SW480 (cell line): Measurements from ENCODE around the gene NLK.
"Not testable (repeated sequence)": the region's sequence is repeated elsewhere in the genome, so short reads cannot be mapped to it uniquely, and the experiment has no call there.

Experiments
- DNase-seq: peaks from one replicate; pipeline ENCODE4 v3.0.0-alpha.2; 2016; ENCODE audit warnings: low spot score

Gene NLK

DNA sequence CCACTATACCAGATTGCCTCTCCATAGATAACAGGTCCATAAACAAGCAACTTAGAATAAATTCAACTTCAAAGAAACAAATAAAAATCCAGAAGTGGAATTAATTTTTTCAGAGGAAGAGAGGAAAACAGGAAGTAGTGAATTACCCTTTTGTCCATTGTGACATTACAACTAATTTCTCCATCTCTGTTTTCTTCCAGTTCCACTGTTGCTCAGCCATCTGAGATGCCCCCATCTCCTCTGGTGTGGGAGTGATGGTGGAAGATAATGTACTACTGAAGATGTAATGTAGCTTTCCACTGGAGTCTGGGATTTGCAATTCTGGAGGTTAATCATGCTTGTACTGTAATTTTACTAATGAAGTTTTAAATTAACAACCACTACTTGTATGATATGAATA is 151.9 kb downstream of the NLK start:
- DNase-seq, result no peak

GRCh38 chr17:28196636-28197035 is 154.2 kb downstream of the NLK start:
- no peak for DNase-seq

- no peak for DNase-seq
Observed at GRCh38 chr17:28199115-28199514, 156.6 kb downstream of the NLK start.

- no peak for DNase-seq
Observed at GRCh38 chr17:28199728-28200127, 157.3 kb downstream of the NLK start.

DNA sequence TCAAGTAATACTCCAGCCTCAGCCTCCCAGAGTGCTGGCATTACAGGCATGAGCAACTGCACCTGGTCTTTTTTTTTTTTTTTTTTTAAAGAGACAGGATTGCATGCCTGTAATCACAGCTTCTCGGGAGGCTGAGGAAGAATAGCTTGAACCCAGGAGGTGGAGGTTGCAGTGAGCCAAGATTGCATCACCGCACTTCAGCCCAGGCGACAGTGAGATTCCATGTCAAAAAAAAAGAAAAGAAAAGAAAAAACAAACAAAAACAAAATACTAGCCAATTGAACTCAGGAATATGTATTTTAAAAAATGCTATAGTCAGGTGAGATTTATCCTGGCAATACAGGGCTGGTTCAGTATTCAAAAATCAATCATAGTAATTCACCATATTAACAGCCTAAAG is 158.8 kb downstream of the NLK start:
- no peak for DNase-seq

DNA sequence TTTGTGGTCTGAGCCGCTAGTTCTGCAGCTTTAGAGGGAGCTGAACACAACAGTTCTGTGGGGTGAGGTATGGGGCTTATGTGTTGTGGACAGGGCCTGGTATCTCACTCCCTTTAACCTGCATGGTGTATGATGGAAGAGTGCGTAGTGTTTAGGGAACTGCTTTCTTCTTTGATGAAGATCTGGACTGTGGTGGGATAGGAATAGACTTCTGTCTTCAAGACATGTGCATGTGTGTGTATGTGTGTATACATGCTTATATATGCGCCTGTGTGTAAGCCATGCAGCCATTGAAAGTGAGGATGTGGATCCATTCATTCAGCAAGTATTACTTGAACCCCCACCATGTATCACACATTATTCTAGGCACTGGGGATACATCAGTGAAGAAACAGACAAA is 161.8 kb downstream of the NLK start:
- DNase-seq, result no peak

DNA sequence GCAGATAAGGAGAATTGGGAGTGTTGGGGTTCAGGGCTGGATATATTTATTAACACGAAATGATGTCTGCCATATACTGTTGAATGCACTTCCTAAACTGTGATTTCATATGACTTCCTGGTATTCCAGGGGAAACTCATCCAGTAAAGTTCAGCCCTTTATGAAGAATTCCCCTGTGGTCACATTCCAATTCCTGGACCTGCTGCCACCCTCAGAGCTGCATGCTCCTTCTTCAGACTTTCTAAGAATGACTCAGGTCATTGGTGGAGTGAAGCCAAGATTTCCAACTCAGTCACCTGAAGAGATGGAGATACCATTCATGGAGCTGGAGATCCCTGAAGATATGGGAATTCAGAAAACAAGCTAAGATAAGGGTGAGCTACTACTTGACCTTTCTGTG is 162.3 kb downstream of the NLK start:
- DNase-seq, result peak; percentile 36

DNA sequence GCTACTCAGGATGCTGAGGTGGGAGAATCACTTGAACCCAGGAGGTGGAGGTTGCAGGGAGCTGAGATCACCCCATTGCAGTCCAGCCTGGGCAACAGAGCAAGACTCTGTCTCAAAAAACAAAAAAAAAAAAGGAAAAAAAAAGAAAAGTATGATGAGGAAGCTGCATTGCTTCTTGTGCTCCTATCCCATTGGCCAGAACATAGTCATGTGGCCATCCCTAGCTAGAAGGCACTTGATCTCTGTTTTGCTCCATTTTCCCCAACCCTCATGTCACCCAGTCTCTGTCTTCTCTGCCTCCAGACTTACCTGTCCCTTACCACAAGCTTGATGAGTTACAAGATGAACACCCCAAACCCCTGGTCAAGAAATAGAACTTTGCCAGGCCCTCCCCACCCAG is 163.8 kb downstream of the NLK start:
- no peak for DNase-seq

DNA sequence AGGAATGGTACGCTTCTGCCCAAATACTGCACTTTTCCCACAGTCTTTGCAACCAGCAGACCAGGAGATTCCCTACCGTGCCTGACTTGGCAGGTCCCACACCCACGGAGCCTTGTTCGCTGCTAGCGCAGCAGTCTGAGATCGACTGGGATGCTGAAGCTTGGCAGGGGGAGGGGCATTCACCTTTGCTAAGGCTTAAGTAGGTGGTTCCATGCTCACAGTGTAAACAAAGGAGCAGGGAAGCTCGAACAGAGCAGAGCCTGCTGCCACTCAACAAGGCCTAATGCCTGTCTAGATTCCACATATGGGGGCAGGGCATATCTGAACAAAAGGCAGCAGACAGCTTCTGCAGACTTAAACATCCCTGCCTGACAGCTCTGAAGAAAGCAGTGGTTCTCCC is 169.3 kb downstream of the NLK start:
- no peak for DNase-seq

DNA sequence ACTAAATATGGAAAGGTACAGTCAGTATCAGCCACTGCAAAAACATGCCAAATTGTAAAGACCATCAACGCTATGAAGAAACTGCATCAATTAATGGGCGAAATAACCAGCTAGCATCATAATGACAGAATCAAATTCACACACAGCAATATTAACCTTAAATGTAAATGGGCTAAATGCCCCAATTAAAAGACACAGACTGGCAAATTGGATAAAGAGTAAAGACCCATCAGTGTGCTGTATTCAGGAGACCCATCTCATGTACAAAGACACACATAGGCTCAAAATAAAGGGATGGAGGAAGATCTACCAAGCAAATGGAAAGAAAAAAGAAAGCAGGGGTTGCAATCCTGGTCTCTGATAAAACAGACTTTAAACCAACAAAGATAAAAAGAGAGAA is 171.1 kb downstream of the NLK start:
- DNase-seq, result not testable (repeated sequence)

GRCh38 chr17:28216052-28216451 is 173.6 kb downstream of the NLK start:
- no peak for DNase-seq

DNA sequence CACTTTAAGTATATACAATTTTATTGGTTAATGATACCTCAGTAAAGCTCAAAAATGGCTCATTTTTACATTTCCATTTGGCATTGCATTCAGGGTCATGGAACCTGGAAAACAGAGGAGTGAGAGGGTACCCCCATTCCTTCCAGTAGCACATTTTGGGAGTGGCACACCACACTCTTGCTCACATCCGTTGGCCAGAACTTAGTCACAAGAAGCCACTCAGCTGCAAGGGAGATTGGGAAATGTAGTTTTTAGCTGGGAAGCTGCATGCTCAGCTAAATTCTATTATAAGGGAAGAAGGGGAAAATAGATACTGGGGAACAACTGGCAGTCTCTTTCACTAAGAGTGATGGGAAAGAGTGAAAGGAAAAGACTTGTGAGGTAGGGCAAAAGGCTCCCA is 174.1 kb downstream of the NLK start:
- peak; percentile 55 for DNase-seq

GRCh38 chr17:28219771-28220170 is 177.3 kb downstream of the NLK start:
- no peak for DNase-seq

DNA sequence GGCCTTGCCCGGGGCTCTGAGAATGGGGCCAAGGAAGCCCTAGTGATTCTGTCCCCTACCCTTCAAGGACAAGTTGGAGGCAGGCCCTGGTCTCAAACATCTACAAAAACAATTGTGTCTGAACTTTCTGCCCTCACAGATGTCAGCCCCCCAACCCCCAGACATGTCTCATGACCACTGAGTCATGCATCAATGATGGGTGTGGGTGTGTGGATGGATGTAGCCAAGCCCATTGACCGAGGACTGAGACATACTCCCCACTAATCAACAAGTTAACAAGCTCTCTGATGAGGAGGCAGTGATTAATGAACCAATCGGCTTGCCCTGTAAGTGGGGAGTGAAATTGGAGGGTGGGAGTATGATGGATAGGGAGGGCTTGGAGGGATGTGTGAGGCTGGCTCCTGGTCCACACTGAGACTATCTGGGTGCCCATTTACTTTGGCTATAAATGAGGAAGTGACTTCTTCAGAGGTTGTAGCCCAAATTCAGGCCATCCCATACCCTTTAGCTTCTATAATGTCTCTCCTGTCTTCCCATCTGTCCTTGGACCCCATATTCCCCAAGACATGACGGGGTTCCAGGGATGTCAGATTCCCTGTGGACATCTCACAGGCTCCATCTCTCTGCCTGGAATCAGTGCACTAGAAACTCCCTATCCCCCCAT is 179.4 kb downstream of the NLK start:
- DNase-seq, result no peak

DNA sequence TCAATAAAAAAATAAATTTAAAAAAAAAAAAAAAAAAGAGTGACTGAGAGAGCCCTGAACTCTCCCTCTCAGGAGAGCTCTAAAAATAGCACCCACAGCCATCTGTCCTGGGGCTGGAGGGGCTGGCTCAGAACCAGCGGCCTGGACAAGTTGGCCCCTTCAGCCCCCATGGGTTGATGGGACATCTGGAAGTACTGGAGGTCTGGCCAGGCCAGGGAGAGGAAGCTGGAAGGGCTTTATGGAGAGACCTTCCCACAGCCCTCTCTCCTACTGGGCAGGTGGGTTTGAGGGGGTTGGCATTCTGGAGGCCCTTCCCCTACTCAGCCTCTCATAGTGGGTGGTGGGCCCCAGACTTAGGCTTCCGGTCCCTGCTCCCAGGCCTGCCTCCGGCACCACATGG is 182.8 kb downstream of the NLK start:
- no peak for DNase-seq

- no peak for DNase-seq
Observed at GRCh38 chr17:28225867-28226266, 183.4 kb downstream of the NLK start.

DNA sequence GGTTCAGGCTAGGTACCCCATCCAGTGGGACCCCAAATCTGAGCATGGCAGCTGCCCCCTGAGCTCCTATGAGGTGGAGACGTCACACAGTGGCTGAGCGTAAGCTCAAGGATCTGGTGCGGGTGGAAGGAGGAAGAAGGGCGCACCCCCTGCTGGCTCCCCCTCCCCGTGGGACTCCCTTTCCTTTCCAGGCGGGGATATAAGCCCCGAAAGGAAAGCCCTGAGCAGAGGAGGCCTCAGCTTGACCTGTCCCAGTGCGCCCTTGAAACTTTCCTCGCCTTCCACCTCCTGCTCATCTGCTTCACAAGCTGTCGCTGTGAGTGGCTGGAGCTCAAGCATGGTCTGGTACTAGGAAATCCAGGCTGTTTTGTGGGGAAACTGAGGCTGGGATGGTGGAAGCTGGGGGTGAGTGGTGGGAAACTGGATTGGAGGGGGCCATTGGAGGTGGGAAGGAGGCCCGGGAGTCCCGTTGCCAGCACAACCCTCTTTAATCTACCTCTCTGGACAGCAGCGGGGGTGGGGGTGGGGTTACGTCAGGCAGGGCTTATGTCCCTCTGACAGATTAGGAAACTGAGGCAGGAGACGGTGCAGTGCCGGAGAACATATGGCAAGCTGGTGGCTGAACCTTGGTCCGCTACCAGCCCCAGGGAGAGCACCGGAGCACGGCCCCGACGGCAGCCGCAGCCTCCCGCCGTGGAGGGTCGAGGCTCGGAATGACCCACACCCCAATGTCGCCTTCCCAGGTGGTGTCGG is 184.3 kb downstream of the NLK start:
- no peak for DNase-seq

DNA sequence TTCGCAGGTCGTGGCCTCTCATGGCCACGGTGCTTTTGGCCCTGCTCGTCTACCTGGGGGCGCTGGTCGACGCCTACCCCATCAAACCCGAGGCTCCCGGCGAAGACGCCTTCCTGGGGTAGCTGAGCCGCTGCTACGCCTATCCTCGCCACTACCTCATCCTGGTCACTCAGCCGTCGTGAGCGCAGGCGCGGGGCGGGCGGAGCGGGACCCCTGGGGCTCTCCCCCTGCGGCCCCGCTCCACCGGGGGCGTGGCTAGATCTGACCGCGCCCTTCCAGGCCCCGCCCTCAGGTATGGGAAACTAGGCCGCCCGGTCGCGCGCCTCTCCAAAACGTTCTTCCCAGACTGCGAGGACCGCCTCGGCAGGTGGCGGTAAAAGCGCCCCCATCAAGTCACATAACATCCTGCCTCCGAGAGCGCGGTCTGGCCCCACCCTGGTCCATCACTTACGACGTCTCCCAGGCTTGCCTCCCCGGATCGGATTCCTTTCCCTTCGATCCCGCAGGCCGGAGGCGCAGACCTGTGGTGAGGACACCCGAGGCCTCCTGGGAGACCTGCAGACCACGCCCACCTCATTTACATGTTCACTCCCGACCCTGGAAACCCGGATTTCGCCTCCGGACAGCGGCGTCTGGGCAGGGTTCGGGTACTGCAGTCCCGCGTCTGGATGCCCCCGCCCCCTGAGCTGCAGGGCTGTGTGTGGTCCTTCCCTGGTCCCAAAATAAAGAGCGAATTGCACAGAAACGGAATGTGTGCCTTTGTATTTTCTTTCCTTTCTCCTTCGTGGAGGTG is 185.0 kb downstream of the NLK start:
- peak; percentile 94 for DNase-seq

- peak; percentile 27 for DNase-seq
Observed at GRCh38 chr17:28228109-28228840, 185.8 kb downstream of the NLK start.

DNA sequence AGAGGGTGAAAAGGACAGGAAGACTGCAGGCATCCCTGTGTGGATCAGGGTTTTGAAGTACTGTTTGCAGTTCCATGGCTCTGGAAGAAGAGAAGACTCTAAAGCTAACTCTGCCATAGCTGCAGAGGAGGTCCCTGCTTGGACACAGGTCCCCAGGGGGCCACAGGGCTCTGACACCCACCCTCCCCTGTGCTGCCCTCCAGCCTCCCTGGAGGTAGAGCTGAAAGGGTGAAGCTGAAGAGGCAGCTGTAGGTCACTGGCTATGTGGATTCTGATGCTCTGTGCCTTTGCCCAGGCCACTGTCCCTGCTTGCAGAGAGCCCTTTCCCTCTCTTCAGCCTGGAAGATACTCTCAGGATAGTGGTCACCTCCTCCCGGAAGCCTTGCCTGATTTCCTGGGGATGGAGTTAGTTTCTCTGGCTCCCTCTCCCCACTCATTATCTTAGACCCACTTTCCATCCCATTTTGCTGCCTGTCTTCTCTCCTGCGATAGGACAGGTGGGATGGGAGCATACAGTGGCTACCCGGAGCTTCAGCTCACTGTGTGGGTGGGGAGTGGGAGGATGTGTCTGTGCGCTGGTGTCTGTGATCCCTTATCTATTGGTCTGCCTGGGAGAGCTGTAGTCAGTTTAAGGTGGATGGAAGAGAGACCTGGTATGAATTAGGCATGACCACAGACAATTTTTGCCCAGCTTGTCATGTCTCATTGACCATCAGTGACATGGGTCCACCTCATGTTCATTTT is 186.7 kb downstream of the NLK start:
- DNase-seq, result no peak

GRCh38 chr17:28230011-28230410 is 187.5 kb downstream of the NLK start:
- no peak for DNase-seq

DNA sequence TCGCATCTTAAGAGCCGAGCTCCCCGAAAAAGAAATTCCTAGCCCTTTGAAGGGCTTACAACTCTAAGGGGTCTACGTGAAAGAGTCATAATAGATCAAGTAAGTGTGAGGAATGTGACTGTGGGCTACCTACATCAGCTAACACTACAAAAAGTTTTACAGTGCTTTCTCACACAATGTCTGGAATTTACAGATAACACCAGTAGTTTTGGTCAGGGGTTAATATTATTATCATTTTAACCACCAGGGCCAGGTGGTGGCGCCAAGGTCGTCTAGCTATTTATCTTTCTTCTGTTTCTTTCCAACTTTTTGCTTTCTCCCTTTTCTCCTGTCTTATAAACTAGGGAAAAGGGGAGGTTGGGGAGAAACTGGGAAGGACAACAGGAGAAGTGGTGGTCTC is 188.1 kb downstream of the NLK start:
- DNase-seq, result not testable (repeated sequence)
